Lower lobe of right lung (tissue), 2 donors: Measurements from ENCODE around the gene TLE2. TPM values are rescaled to one million over a fixed set of nuclear protein-coding genes. Genes with fewer than 3 reads are reported as not detected.

ENCODE experiments used
- ATAC-seq, 2 donors: fragments of 200-7000 bp; cut with Tn5 transposase; one replicate each; pipeline ENCODE4 v1.9.1; 2020 to 2022; ENCODE audit warnings: mild to moderate bottlenecking in 2 of 2, moderate library complexity in 2 of 2
- DNase-seq: peaks from one replicate; pipeline ENCODE4 v3.0.0-alpha.2; 2020
- H3K27ac ChIP-seq: fragments of 200-600 bp; one replicate; pipeline ENCODE4 v1.8.0; 2022
- H3K27me3 ChIP-seq: fragments of 200-600 bp; one replicate; pipeline ENCODE4 v1.8.0; 2022; ENCODE audit warnings: low read depth
- H3K36me3 ChIP-seq: fragments of 200-600 bp; one replicate; pipeline ENCODE4 v1.8.0; 2022; ENCODE audit warnings: mild to moderate bottlenecking
- H3K4me1 ChIP-seq: fragments of 200-600 bp; one replicate; pipeline ENCODE4 v1.8.0; 2022
- H3K4me3 ChIP-seq: fragments of 200-600 bp; one replicate; pipeline ENCODE4 v1.8.0; 2022; ENCODE audit warnings: mild to moderate bottlenecking
- H3K9me3 ChIP-seq: fragments of 200-600 bp; one replicate; pipeline ENCODE4 v1.8.0; 2022
- intact Hi-C: fragments of 100-400 bp; cut with DNase I; formaldehyde crosslinking; loops from one replicate; pipeline ENCODE4 v1.11.0; 2022
- total RNA-seq: library from RNA; stranded (reverse); fragmentation: NEBNext Ultra II Directional; extraction: Animal tissue kit (Norgen Biotek cat#: 25700); gene quantifications from one replicate; pipeline ENCODE4 v1.2.1, GENCODE V29; 2021
- TF ChIP-seq, protein P1 (sequence below): fragments of 200-600 bp; IDR thresholded peaks from one replicate; pipeline ENCODE4 v1.8.0; 2022; ENCODE audit warnings: antibody characterized with exemption, mild to moderate bottlenecking
- donor health status: DM: no; HTN: yes; CAD: no; lungs with severe emphysema.

The TLE2 gene
- total RNA-seq, 1 donor from 2014 or later, result 42.7 TPM

DNA sequence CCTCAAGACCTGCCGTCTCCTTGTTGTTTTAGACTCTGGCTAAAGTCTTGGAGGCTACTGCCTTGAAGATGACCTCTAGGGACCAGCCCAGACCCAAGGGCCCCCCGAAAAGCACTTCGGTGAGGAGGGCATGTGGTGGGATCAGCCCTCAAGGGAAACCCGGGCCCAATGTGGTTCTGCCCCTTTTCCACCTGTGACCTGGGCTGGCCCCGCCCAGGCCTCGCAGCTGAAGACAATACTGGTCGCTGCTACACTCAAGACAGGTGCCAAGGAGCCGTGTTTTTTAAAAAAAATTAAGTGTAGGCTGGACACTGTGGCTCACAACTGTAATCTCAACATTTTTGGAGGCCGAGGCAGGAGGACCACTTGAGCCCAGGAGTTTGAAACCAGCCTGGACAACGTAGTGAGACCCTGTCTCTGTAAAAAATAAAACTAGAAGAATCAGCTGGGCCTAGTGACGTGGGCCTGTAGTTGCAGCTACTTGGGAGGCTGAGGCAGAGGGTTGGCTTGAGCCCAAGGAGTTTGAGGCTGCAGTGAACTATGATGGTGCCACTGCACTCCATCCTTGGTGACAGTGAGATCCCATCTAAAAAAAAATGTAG is 50.8 kb downstream of the TLE2 start:
- Histone ChIP-seq H3K9me3 (no peaks in the 10 kb centered on the region), H3K36me3 (no peaks in the 10 kb centered on the region), H3K4me1 (peaks cover 56% of the 10 kb centered on the region), H3K27me3 (no peaks in the 10 kb centered on the region), H3K27ac (peak overlapping the region; percentile 49), H3K4me3 (no peak overlapping the region)
- DNase-seq (no peak), ATAC-seq (no peak)
- intact Hi-C loops, result no loop called here
- TF ChIP-seq, protein P1, sequence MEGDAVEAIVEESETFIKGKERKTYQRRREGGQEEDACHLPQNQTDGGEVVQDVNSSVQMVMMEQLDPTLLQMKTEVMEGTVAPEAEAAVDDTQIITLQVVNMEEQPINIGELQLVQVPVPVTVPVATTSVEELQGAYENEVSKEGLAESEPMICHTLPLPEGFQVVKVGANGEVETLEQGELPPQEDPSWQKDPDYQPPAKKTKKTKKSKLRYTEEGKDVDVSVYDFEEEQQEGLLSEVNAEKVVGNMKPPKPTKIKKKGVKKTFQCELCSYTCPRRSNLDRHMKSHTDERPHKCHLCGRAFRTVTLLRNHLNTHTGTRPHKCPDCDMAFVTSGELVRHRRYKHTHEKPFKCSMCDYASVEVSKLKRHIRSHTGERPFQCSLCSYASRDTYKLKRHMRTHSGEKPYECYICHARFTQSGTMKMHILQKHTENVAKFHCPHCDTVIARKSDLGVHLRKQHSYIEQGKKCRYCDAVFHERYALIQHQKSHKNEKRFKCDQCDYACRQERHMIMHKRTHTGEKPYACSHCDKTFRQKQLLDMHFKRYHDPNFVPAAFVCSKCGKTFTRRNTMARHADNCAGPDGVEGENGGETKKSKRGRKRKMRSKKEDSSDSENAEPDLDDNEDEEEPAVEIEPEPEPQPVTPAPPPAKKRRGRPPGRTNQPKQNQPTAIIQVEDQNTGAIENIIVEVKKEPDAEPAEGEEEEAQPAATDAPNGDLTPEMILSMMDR, result no peak

- no peak for ATAC-seq
- peaks cover 54% of the 10 kb centered on the region for H3K4me1 ChIP-seq
- no peak for DNase-seq
- no peaks in the 10 kb centered on the region for H3K36me3 ChIP-seq
- H3K27me3 ChIP-seq, result no peaks in the 10 kb centered on the region
- H3K27ac ChIP-seq, result peak overlapping the region; percentile 49
- intact Hi-C loops, result no loop called here
- peak overlapping the region; percentile 52 for H3K4me3 ChIP-seq
- H3K9me3 ChIP-seq, result no peaks in the 10 kb centered on the region
- TF ChIP-seq, protein P1, result no peak
These were observed 51.3 kb downstream of the TLE2 start for GRCh38 chr19:2977746-2978138.

DNA sequence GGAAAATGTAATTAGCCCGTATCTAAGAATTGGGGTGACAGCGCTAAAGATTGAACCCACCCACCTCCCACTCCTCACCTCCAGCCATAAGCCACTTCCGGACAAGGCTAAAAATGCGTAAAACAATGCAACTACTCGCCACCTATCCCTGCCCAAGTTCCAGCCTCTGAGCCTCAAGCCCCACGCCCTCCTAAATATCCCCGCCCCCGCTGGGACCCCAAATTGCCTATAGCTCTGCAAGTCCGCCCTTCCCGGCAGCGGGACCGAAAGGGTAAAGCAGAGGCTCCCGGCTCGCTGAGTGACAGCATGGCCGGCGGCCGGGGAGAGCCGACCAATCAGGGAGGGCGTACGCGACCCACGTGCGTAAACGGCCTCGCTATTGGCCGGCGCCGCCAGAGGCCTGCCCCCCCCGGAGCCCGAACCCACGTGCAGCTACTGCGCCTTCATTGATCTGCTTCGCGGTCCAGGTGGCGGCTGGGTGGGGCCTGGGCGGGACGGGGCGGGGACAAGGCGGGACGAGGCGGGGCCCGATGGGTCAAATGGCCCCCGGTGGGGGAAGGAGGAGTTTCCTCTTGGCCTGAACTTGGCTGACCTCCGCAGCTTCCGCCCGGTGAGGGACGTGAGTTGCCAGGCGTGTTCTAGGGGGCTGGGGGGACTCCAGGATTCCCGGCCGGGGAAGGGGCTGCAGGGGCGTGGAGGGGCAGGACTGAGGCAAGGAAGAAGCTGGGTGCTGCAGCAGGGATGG is 51.9 kb downstream of the TLE2 start, which contains the start of gene TLE6:
Gene TLE6 (plus strand): TSS at position 564 of the 745 bp plus-strand sequence. CDS start 670 bp downstream, outside the sequence.
- Histone ChIP-seq H3K27ac (peak within 1 kb of the TSS; percentile 53), H3K4me3 (peak within 1 kb of the TSS; percentile 52), H3K9me3 (no peaks in the 10 kb centered on the region), H3K36me3 (no peaks in the 10 kb centered on the region), H3K4me1 (peaks cover 55% of the 10 kb centered on the region), H3K27me3 (no peaks in the 10 kb centered on the region)
- intact Hi-C loops, result no loop called here
- DNase-seq, result peak; percentile 97
- peak; percentile 96 to 97 for ATAC-seq
- TF ChIP-seq, protein P1, result no peak

DNA sequence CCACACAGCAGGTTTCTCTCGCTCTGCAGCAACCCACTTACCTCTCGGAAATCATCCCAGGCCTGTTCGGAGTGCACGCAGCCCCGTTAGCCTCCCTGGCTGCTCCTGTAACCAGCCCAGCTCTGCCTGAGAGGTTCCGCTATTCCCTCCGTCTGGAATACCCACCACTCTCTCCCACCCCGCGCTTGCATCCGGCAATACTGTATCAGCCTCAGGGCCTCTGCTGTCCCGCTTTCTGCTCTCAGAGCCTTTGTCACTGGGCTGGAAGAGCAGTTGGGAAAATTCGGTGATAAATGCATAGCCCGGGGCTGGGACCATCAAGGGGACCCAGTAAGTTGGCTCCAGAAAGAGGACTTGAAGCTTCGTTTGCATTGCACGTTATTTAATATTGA is 52.5 kb downstream of the TLE2 start:
- TF ChIP-seq, protein P1, result no peak
- H3K36me3 ChIP-seq, result no peaks in the 10 kb centered on the region
- peak overlapping the region; percentile 53 for H3K27ac ChIP-seq
- no peaks in the 10 kb centered on the region for H3K9me3 ChIP-seq
- peak in 1 of 2 donors; percentile 3 for ATAC-seq
- H3K4me1 ChIP-seq, result peaks cover 61% of the 10 kb centered on the region
- no peak for DNase-seq
- no peaks in the 10 kb centered on the region for H3K27me3 ChIP-seq
- H3K4me3 ChIP-seq, result peak overlapping the region; percentile 52
- intact Hi-C loops, result no loop called here

DNA sequence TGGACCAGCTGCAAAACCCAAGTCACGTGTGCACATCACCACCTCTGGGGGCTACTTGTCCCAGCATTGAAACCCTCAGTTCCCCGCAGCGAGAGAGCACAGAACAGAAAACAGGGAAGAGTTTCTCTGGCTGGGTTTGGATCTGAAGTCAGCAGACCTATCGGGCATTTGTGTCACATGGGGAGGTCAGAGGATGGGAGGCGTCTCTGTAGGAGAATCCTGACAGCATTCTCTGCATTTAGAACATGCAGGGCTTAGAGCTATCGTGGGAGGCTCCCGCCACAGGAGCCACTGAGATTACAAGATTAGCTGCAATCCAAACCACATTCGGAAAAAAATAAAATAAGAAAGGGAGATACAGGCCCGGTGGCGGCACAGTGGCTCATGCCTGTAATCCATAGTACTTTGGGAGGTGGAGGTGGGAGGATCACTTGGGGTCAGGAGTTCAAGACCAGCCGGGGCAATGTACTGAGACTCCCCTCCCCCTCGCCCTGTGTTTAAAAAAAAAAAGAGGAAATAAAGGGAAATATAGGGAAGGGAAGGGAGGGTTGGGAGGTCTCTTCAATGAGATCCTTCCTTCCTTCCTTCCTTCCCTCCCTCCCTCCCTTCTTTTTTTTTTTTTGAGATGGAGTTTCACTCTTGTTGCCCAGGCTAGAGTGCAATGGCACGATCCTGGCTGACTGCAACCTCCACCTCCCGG is 54.6 kb downstream of the TLE2 start:
- intact Hi-C loops, result no loop called here
- no peaks in the 10 kb centered on the region for H3K27me3 ChIP-seq
- no peaks in the 10 kb centered on the region for H3K9me3 ChIP-seq
- peaks cover 82% of the 10 kb centered on the region for H3K4me1 ChIP-seq
- ATAC-seq, result peak in 1 of 2 donors; percentile 32
- H3K27ac ChIP-seq, result peak overlapping the region; percentile 68
- H3K4me3 ChIP-seq, result no peak overlapping the region
- H3K36me3 ChIP-seq, result no peaks in the 10 kb centered on the region
- peak; percentile 64 for DNase-seq
- TF ChIP-seq, protein P1, result no peak
